HEK293 (cell line): ENCODE data around the gene TPST2.
A peak's percentile ranks its signal among the peaks of the same experiment; 100 is the strongest.

Source experiments
- EGR2 ChIP-seq: fragments of 450-650 bp; formaldehyde crosslinking; IDR thresholded peaks from 2 replicates; pipeline ENCODE4 v1.5.1; 2016; ENCODE audit warnings: low read depth, missing biosample characterization, missing genetic modification characterization
- HOXA7 ChIP-seq: sonication (generic); formaldehyde crosslinking; IDR thresholded peaks from 2 replicates; pipeline ENCODE4 v1.8.1; 2022; ENCODE audit warnings: missing genetic modification reagents, borderline replicate concordance
- HOXD13 ChIP-seq: sonication (generic); formaldehyde crosslinking; IDR thresholded peaks from 2 replicates; pipeline ENCODE4 v1.8.0; 2022; ENCODE audit warnings: missing genetic modification reagents, borderline replicate concordance
- YY2 ChIP-seq: fragments of 450-650 bp; formaldehyde crosslinking; IDR thresholded peaks from 2 replicates; pipeline ENCODE4 v1.5.1; 2016; ENCODE audit warnings: missing biosample characterization, missing genetic modification characterization
- ZBTB48 ChIP-seq: fragments of 450-650 bp; formaldehyde crosslinking; IDR thresholded peaks from 2 replicates; pipeline ENCODE4 v1.5.1; 2016; ENCODE audit warnings: missing biosample characterization, missing genetic modification characterization
- ZFP41 ChIP-seq: fragments of 450-650 bp; formaldehyde crosslinking; IDR thresholded peaks from 2 replicates; pipeline ENCODE4 v1.5.1; 2016; ENCODE audit warnings: missing biosample characterization, missing genetic modification characterization, borderline replicate concordance
- ZNF10 ChIP-seq: fragments of 450-650 bp; formaldehyde crosslinking; IDR thresholded peaks from 2 replicates; pipeline ENCODE4 v1.5.1; 2017; ENCODE audit warnings: missing biosample characterization, missing genetic modification characterization
- ZNF114 ChIP-seq: fragments of 450-650 bp; formaldehyde crosslinking; IDR thresholded peaks from 2 replicates; pipeline ENCODE4 v1.5.0; 2017; ENCODE audit warnings: missing biosample characterization, missing genetic modification characterization
- ZNF146 ChIP-seq: fragments of 450-650 bp; formaldehyde crosslinking; IDR thresholded peaks from 2 replicates; pipeline ENCODE4 v1.5.1; 2016; ENCODE audit warnings: missing biosample characterization, missing genetic modification characterization
- ZNF211 ChIP-seq: fragments of 450-650 bp; formaldehyde crosslinking; IDR thresholded peaks from 2 replicates; pipeline ENCODE4 v1.5.1; 2016; ENCODE audit warnings: low read depth, missing biosample characterization, missing genetic modification characterization
- ZNF221 ChIP-seq: fragments of 450-650 bp; formaldehyde crosslinking; IDR thresholded peaks from 2 replicates; pipeline ENCODE4 v1.5.1; 2017; ENCODE audit warnings: missing biosample characterization, missing genetic modification characterization, borderline replicate concordance
- ZNF266 ChIP-seq: fragments of 450-650 bp; formaldehyde crosslinking; IDR thresholded peaks from 2 replicates; pipeline ENCODE4 v1.5.1; 2016; ENCODE audit warnings: missing biosample characterization, missing genetic modification characterization, low read depth
- ZNF335 ChIP-seq: fragments of 450-650 bp; formaldehyde crosslinking; conservative IDR thresholded peaks from 2 replicates; pipeline ENCODE4 v1.5.1; 2016; ENCODE audit warnings: missing biosample characterization, missing genetic modification characterization
- ZNF350 ChIP-seq: fragments of 450-650 bp; formaldehyde crosslinking; IDR thresholded peaks from 2 replicates; pipeline ENCODE4 v1.5.0; 2017; ENCODE audit warnings: missing biosample characterization, mild to moderate bottlenecking, missing genetic modification characterization
- ZNF391 ChIP-seq: fragments of 450-650 bp; formaldehyde crosslinking; IDR thresholded peaks from 2 replicates; pipeline ENCODE4 v1.5.1; 2016; ENCODE audit warnings: low read depth, missing biosample characterization, missing genetic modification characterization, borderline replicate concordance
- ZNF514 ChIP-seq: fragments of 450-650 bp; formaldehyde crosslinking; IDR thresholded peaks from 2 replicates; pipeline ENCODE4 v1.5.1; 2016; ENCODE audit warnings: missing biosample characterization, missing genetic modification characterization
- ZNF549 ChIP-seq: fragments of 450-650 bp; IDR thresholded peaks from 2 replicates; pipeline ENCODE4 v1.5.1; 2018; ENCODE audit warnings: missing biosample characterization, missing genetic modification characterization, mild to moderate bottlenecking, inconsistent platforms, moderate library complexity
- ZNF561 ChIP-seq: fragments of 450-650 bp; IDR thresholded peaks from 2 replicates; pipeline ENCODE4 v1.5.1; 2018; ENCODE audit warnings: missing biosample characterization, missing genetic modification characterization, borderline replicate concordance
- ZNF623 ChIP-seq: fragments of 450-650 bp; formaldehyde crosslinking; IDR thresholded peaks from 2 replicates; pipeline ENCODE4 v1.5.1; 2016; ENCODE audit warnings: missing biosample characterization, missing genetic modification characterization
- ZNF654 ChIP-seq: fragments of 450-650 bp; formaldehyde crosslinking; IDR thresholded peaks from 2 replicates; pipeline ENCODE4 v1.5.1; 2016; ENCODE audit warnings: low read depth, missing biosample characterization, missing genetic modification characterization
- ZNF658 ChIP-seq: fragments of 450-650 bp; formaldehyde crosslinking; IDR thresholded peaks from 2 replicates; pipeline ENCODE4; 2016; ENCODE audit warnings: missing biosample characterization, missing genetic modification characterization
- ZNF660 ChIP-seq: fragments of 450-650 bp; IDR thresholded peaks from 2 replicates; pipeline ENCODE4 v1.5.1; 2018; ENCODE audit warnings: missing biosample characterization, mild to moderate bottlenecking, missing genetic modification characterization
- ZNF843 ChIP-seq: fragments of 450-650 bp; formaldehyde crosslinking; IDR thresholded peaks from 2 replicates; pipeline ENCODE4 v1.5.1; 2016; ENCODE audit warnings: missing biosample characterization, missing genetic modification characterization
- ZXDB ChIP-seq: fragments of 450-650 bp; formaldehyde crosslinking; IDR thresholded peaks from 2 replicates; pipeline ENCODE4 v1.5.1; 2016; ENCODE audit warnings: missing biosample characterization, missing genetic modification characterization
- TF ChIP-seq, protein P1 (sequence below): fragments of 450-650 bp; formaldehyde crosslinking; IDR thresholded peaks from 2 replicates; pipeline ENCODE4 v1.5.1; 2017; ENCODE audit warnings: missing biosample characterization, missing genetic modification characterization
- TF ChIP-seq, protein P2 (sequence below): fragments of 450-650 bp; formaldehyde crosslinking; IDR thresholded peaks from 2 replicates; pipeline ENCODE4 v1.5.1; 2016; ENCODE audit warnings: missing biosample characterization, missing genetic modification characterization
- TF ChIP-seq, protein P3 (sequence below): fragments of 450-650 bp; IDR thresholded peaks from 2 replicates; pipeline ENCODE4 v1.5.1; 2018; ENCODE audit warnings: missing biosample characterization, missing genetic modification characterization
- TF ChIP-seq, protein P4 (sequence below): fragments of 450-650 bp; formaldehyde crosslinking; IDR thresholded peaks from 2 replicates; pipeline ENCODE4 v1.5.0; 2017; ENCODE audit warnings: missing biosample characterization, missing genetic modification characterization, borderline replicate concordance
- TF ChIP-seq, protein P5 (sequence below): fragments of 450-650 bp; formaldehyde crosslinking; IDR thresholded peaks from 2 replicates; pipeline ENCODE4 v1.5.1; 2017; ENCODE audit warnings: missing biosample characterization, missing genetic modification characterization
- TF ChIP-seq, protein P6 (sequence below): fragments of 450-650 bp; formaldehyde crosslinking; IDR thresholded peaks from 2 replicates; pipeline ENCODE4 v1.5.1; 2016; ENCODE audit warnings: missing biosample characterization, missing genetic modification characterization

TPST2 gene

GRCh38 chr22:26512149-26512793 lies 77.7 kb downstream of the TPST2 start, which contains the start of gene TFIP11 (continued):
- TF ChIP-seq, protein P1, sequence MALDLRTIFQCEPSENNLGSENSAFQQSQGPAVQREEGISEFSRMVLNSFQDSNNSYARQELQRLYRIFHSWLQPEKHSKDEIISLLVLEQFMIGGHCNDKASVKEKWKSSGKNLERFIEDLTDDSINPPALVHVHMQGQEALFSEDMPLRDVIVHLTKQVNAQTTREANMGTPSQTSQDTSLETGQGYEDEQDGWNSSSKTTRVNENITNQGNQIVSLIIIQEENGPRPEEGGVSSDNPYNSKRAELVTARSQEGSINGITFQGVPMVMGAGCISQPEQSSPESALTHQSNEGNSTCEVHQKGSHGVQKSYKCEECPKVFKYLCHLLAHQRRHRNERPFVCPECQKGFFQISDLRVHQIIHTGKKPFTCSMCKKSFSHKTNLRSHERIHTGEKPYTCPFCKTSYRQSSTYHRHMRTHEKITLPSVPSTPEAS (tag by site-specific recombination): no peak
- TF ChIP-seq ZNF514 (tag by site-specific recombination): no peak
- TF ChIP-seq ZNF335 (tag by site-specific recombination): peak; percentile 51
- TF ChIP-seq, protein P2, sequence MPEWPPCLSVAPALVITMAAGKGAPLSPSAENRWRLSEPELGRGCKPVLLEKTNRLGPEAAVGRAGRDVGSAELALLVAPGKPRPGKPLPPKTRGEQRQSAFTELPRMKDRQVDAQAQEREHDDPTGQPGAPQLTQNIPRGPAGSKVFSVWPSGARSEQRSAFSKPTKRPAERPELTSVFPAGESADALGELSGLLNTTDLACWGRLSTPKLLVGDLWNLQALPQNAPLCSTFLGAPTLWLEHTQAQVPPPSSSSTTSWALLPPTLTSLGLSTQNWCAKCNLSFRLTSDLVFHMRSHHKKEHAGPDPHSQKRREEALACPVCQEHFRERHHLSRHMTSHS (tag by site-specific recombination): no peak
- TF ChIP-seq ZNF658 (tag by site-specific recombination): no peak
- TF ChIP-seq ZNF211: no peak
- TF ChIP-seq, protein P3, sequence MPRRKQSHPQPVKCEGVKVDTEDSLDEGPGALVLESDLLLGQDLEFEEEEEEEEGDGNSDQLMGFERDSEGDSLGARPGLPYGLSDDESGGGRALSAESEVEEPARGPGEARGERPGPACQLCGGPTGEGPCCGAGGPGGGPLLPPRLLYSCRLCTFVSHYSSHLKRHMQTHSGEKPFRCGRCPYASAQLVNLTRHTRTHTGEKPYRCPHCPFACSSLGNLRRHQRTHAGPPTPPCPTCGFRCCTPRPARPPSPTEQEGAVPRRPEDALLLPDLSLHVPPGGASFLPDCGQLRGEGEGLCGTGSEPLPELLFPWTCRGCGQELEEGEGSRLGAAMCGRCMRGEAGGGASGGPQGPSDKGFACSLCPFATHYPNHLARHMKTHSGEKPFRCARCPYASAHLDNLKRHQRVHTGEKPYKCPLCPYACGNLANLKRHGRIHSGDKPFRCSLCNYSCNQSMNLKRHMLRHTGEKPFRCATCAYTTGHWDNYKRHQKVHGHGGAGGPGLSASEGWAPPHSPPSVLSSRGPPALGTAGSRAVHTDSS (tag by site-specific recombination): no peak
- no peak for TF ChIP-seq ZNF561
- no peak for TF ChIP-seq ZNF623 (tag by site-specific recombination)
- TF ChIP-seq ZNF391: no peak
- TF ChIP-seq ZNF660 (tag by site-specific recombination): no peak
- no peak for TF ChIP-seq HOXA7 (CRISPR knock-in tag)
- TF ChIP-seq, protein P4, sequence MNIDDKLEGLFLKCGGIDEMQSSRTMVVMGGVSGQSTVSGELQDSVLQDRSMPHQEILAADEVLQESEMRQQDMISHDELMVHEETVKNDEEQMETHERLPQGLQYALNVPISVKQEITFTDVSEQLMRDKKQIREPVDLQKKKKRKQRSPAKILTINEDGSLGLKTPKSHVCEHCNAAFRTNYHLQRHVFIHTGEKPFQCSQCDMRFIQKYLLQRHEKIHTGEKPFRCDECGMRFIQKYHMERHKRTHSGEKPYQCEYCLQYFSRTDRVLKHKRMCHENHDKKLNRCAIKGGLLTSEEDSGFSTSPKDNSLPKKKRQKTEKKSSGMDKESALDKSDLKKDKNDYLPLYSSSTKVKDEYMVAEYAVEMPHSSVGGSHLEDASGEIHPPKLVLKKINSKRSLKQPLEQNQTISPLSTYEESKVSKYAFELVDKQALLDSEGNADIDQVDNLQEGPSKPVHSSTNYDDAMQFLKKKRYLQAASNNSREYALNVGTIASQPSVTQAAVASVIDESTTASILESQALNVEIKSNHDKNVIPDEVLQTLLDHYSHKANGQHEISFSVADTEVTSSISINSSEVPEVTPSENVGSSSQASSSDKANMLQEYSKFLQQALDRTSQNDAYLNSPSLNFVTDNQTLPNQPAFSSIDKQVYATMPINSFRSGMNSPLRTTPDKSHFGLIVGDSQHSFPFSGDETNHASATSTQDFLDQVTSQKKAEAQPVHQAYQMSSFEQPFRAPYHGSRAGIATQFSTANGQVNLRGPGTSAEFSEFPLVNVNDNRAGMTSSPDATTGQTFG (tag by site-specific recombination): no peak
- TF ChIP-seq ZNF266: no peak
- peak; percentile 54; the same call in 1 of the 2 replicates for TF ChIP-seq EGR2
- TF ChIP-seq ZNF350 (tag by site-specific recombination): no peak
- no peak for TF ChIP-seq ZBTB48 (tag by site-specific recombination)
- no peak for TF ChIP-seq ZNF549 (tag by site-specific recombination)
- TF ChIP-seq ZFP41: no peak
- TF ChIP-seq, protein P5, sequence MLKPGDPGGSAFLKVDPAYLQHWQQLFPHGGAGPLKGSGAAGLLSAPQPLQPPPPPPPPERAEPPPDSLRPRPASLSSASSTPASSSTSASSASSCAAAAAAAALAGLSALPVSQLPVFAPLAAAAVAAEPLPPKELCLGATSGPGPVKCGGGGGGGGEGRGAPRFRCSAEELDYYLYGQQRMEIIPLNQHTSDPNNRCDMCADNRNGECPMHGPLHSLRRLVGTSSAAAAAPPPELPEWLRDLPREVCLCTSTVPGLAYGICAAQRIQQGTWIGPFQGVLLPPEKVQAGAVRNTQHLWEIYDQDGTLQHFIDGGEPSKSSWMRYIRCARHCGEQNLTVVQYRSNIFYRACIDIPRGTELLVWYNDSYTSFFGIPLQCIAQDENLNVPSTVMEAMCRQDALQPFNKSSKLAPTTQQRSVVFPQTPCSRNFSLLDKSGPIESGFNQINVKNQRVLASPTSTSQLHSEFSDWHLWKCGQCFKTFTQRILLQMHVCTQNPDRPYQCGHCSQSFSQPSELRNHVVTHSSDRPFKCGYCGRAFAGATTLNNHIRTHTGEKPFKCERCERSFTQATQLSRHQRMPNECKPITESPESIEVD (tag by site-specific recombination): no peak
- TF ChIP-seq ZNF843 (tag by site-specific recombination): no peak
- TF ChIP-seq, protein P6, sequence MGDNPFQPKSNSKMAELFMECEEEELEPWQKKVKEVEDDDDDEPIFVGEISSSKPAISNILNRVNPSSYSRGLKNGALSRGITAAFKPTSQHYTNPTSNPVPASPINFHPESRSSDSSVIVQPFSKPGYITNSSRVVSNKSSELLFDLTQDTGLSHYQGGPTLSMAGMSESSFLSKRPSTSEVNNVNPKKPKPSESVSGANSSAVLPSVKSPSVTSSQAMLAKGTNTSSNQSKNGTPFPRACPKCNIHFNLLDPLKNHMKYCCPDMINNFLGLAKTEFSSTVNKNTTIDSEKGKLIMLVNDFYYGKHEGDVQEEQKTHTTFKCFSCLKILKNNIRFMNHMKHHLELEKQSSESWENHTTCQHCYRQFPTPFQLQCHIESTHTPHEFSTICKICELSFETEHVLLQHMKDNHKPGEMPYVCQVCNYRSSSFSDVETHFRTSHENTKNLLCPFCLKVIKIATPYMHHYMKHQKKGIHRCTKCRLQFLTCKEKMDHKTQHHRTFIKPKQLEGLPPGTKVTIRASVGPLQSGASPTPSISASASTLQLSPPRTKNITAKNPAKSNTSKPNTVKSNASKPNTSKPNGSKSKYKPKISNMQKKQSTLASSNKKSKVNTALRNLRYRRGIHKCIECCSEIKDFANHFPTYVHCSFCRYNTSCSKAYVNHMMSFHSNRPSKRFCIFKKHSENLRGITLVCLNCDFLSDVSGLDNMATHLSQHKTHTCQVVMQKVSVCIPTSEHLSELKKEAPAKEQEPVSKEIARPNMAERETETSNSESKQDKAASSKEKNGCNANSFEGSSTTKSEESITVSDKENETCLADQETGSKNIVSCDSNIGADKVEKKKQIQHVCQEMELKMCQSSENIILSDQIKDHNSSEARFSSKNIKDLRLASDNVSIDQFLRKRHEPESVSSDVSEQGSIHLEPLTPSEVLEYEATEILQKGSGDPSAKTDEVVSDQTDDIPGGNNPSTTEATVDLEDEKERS (tag by site-specific recombination): no peak
- no peak for TF ChIP-seq ZNF221
- no peak for TF ChIP-seq ZNF654
- no peak for TF ChIP-seq ZNF10 (tag by site-specific recombination)
- no peak for TF ChIP-seq ZNF114 (tag by site-specific recombination)
- peak; percentile 41; the same call in 1 of the 2 replicates for TF ChIP-seq YY2 (tag by site-specific recombination)
- no peak for TF ChIP-seq ZNF146
- no peak for TF ChIP-seq HOXD13 (CRISPR knock-in tag)
- TF ChIP-seq ZXDB: peak; percentile 83
